Forelimb muscle (tissue), 1 donor: Measurements from ENCODE around the gene RAD51C. TPM values are rescaled to one million over a fixed set of nuclear protein-coding genes. Genes with fewer than 3 reads are reported as not detected.
"Not testable (repeated sequence)": the region's sequence is repeated elsewhere in the genome, so short reads cannot be mapped to it uniquely, and the experiment has no call there.

Experiments used
- DNase-seq: peaks from one replicate; pipeline ENCODE4 v3.0.0-alpha.2; 2013; ENCODE audit warnings: low read depth
- polyA plus RNA-seq: library from polyadenylated mRNA; unstranded; fragments of 120-200 nt; gene quantifications from one replicate; pipeline ENCODE4 v1.2.1, GENCODE V29; 2013; ENCODE audit not compliant: insufficient read length

RAD51C gene
- polyA plus RNA-seq, 1 donor: 23.6 TPM

DNA sequence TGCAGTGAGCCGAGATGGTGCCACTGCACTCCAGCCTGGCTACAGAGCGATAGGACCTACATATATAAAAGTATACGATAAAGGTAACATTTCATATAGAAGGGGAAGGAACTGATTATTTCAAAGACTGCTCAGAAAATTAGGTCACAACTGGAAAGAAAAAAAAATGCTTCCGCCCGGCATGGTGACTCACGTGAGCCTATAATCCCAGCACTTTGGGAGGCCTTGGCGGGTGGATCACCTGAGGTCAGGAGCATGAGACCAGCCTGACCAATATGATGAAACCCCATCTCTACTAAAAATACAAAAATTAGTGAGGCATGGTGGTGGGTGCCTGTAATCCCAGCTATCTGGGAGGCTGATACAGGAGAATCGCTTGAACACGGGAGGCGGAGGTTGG is 8.4 kb upstream of the RAD51C start:
- no peak for DNase-seq

DNA sequence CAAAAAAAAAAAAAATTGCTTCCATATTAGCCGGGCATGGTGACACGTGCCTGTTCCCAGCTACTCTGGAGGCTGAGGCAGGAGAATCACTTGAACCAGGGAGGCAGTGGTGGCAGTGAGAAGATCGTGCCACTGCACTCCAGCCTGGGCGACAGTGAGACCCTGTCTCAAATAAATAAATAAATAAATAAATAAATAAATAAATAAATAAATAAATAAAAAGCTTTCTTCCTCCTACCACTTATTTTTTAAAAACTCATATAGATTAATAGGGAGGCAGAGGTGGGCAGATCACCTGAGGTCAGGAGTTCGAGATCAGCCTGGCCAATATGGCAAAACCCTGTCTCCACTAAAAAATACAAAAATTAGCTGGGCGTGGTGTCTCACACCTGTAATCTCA is 7.9 kb upstream of the RAD51C start:
- not testable (repeated sequence) for DNase-seq

DNA sequence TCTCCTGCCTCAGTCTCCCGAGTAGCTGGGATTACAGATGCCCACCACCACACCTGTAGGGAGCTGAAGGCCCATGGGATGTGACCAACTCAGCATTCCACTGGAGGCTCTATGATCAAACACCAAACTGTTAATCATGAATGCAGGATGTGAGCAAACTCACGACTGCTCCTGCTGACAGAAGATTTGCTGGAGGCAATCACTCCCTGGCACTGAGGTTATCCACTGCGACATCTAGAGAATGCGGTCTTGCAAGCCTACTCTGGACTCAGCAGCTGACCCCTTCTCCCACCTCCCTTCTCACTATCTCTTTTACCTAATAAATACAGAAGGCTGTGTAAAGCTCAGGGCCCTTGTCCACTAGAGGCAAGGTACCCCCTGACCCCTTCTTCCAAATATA is 5.4 kb upstream of the RAD51C start:
- no peak for DNase-seq

DNA sequence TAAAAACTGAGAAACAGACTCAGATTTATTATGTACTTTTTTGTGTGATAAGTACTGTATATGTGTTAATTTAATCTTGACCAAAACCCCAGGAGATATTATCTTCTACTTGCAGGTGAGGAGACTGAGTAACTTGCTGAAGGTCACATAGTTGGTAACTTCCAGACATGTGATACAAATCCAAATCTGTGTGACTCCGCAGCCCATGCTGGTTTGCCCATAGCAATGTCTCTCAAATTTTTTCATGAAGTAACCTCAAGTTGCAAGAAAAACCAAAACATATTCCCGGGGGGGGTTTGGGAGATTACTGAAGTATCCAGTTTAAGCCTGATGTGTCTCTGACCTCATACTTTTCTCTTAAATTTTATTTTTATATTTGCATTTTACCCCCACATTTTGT is 3.9 kb upstream of the RAD51C start:
- no peak for DNase-seq

DNA sequence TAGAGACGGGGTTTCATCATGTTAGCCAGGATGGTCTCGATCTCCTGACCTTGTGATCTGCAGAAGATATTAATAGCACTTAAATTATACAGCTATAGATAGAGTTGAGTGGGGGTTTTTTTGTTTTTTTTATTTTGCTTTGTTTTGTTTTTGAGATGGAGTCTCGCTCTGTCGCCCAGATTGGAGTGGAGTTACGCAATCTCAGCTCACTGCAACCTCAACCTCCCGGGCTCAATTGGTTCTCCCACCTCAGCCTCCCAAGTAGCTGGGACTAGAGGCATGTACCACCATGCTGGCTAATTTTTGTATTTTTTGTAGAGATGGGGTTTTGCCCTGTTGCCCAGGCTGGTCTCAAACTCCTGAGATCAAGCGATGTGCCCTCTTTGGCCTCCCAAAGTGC is 2.4 kb upstream of the RAD51C start:
- not testable (repeated sequence) for DNase-seq

DNA sequence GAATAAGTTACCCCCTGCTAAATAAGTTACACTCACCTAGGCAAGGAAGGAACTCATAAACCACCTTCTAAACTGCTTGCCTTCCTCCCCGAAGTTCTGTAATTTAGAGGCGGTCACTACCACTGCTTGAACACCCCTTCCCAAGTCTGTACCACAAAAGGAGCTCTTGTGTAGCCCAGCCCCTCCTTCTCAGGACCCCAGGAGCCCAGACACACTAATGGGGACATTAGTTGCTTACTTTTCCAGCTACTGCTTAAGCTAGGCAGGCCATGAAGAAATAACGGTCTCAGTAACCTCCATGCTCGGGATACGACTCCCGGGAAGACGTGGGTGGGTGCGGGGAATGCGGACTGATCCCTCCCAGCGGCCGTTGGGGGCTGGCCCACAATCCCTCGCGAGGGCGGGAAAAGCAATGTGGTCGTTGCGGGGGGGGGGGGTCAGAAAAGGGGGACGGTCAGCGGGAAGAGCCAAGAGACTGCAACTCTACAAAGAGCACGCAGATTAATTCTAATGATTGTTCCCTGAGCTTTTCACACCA is 632 bp upstream of the RAD51C start, which contains the start of gene TEX14:
TEX14 (minus strand) TSS at position 345 of the 538 bp plus-strand sequence. CDS start 40,044 bp downstream, outside the sequence.
- no peak for DNase-seq

DNA sequence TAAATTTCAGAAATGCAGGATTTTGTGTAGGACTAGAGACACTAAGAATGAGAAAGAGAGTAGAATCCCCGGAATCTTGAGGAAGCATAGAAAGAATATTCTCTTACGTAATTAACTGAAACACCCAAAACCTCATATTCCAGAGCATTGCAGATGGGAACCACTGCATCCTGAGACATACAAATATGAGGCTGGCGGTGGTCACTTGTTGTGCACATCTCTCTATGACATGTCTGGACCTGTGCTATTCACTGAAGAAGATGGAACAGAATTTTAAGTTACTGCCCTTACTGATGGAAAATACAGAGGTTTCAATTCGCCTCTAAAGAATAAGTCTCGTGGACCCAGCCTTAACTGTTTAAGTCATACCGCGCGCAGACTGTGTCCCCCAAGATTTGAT is 806 bp downstream of the RAD51C start:
- no peak for DNase-seq

DNA sequence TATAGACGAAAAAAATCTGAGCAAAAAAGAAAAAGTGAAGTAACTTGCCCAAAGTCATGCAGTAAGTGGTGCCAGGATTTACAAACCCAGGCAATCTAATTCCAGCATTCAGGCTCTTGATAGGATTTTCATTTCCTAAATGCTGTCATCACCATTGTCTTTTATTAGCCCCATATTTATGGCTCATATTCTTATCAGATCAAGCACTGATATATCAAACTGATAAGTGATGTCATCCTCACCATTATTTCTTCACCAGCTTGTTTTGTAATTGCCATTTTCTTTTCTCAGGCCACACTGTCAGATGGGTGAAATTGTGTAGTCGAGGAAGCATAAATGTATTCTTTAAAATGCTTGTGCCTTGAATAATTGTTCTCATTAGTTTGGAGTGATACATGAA is 1.3 kb downstream of the RAD51C start:
- no peak for DNase-seq

DNA sequence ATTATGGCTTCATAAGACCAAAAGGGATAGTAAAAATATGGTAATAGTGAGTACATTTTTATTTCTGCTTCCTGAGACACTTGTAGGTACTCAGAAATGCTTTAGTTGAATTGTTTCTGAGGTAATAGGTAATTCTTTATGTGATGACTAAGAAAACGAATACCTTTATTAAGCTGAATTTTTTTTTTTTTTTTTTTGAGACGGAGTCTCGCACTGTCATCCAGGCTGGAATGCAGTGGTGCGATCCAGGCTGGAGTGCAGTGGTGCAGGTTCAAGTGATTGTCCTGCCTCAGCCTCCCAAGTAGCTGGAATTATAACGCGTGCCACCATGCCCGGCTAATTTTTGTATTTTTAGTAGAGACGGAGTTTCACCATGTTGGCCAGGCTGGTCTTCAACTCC is 1.9 kb downstream of the RAD51C start:
- no peak for DNase-seq

DNA sequence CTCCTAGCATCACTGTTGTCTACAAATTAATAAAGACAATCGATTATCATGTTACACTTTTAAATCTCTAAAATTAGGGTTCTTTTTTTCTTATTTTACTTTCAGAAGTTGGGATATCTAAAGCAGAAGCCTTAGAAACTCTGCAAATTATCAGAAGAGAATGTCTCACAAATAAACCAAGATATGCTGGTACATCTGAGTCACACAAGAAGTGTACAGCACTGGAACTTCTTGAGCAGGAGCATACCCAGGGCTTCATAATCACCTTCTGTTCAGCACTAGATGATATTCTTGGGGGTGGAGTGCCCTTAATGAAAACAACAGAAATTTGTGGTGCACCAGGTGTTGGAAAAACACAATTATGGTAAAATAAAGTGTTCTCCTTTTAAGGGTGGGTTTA is 2.4 kb downstream of the RAD51C start:
- no peak for DNase-seq

DNA sequence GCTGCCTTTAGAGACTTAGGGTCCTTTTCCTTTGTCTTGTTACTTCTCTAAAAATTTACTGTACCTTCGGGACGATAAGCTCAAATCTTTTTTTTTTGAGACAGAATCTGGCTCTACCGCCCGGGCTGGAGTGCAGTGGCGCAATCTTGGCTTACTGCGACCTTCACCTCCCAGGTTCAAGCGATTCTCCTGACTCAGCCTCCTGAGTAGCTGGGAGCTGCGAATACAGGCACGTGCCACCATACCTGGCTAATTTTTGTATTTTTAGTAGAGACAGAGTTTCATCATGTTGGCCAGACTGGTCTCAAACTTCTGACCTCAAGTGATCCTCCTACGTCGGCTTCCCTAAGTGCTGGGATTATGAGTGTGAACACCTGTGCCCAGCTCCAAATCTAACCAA is 7.4 kb downstream of the RAD51C start:
- DNase-seq: no peak

DNA sequence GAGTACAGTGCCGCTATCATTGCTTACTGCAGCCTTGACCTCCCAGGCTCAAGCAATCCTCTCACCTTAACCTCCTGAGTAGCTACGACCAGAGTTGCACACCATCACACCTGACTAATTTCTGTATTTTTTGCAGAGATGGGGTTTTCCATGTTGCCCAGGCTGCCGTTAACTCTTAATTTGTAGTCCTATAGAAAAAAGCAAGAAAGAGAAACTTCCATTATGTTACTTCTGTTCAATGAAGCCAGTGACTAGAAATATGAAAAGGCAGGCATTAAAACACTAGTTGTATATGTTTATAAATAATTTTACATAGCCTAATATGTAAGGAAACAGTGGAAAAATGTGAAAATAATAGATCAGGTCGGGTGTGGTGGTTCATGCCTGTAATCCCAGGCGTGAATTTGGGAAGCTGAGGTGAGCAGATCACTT is 9.7 kb downstream of the RAD51C start:
- no peak for DNase-seq

DNA sequence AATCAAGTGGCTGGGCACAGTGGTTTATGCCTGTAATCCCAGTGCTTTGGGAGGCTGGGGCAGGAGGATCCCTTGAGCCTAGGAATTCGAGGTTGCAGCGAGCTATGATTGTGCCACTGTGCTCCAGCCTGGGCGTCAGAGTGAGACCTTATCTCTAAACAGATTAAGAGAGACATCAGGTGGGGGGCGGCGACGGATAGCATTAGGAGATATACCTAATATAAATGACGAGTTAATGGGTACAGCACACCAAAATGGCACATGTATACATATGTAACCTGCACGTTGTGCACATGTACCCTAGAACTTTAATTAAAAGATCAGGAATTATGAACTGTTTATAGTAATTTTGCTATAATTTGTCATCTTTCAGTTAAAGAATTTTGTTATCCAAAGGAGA is 10.3 kb downstream of the RAD51C start:
- DNase-seq: no peak

DNA sequence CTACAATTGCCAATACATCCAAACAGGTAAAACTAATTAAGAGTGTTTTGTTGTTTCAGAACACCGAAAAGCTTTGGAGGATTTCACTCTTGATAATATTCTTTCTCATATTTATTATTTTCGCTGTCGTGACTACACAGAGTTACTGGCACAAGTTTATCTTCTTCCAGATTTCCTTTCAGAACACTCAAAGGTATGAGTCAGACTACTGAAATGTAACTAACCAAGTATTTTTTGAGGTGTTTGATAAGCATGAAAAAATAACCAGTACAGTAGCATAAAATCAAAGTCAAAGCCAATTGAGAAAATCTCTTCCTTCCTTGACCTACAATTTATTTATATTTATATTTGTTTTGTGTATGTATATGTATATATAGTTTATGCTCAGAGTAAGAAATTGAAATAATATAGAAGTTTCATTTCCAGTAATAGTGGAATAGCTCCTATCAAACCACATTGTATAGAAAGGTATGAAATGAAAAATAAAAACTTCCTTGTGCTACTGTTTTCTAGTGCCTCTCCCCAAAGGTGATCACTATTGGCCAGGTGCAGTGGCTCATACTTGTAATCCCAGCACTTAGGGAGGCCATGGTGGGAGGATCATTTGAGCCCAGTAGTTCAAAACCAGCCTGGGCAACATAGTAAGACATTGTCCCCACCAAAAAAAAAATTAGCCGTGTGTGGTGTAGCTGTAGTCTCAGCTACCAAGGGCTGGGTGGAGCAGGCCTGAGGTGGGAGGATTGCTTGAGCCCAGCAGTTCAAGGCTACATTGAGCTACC is 10.9 kb downstream of the RAD51C start:
- DNase-seq: no peak

DNA sequence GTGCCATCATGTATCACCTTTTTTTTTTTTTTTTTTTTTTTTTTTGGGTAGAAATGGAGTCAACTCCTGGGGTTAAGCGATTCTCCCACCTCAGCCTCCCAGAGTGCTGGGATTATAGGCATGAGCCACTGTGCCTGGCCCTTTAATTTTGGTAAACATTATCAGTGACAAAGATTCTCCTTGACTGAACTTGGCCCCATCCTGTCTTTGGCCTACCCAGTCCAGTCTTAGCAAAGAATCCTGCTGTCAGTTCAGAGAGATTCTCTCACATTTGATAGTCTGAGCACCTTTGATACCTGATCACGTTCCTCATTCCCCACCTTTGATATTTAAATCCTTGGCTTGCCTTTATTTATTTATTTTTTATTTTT is 11.5 kb downstream of the RAD51C start:
- no peak for DNase-seq

DNA sequence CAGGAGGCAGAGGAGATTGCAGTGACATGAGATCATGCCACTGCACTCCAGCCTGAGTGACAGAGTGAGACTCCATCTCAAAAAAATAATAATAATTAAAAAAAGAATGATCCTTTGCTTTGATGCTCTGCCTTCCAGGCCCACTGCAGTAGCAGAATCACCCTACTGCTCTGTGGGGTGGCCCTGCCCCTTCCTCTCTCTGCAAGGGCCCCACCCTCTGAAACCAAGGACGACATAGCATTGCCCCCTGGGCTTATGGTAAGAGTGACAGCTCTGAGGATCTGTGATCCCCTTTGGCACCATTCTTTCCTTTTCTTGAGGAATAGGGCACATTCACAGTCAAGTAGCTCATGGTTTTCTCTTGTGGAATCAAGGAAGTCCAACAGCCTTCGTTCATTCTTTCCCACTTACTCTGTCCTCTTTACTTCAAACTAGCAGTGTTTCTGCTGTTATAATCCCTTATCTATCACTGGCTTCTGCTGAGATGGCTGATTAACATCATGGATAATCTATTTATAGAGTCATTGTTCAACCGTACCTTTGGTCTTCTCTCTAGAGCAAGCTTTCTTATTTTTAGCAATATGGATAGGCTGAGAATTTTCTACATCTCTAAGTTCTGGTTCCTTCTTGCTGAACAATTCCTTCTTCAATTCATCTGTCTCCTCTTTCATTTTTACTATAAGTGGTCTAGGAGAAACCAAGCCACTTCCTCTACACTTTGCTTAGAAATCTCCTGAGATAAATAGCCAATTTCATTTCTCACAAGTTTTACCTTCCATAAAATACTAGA is 14.1 kb downstream of the RAD51C start:
- DNase-seq: no peak

DNA sequence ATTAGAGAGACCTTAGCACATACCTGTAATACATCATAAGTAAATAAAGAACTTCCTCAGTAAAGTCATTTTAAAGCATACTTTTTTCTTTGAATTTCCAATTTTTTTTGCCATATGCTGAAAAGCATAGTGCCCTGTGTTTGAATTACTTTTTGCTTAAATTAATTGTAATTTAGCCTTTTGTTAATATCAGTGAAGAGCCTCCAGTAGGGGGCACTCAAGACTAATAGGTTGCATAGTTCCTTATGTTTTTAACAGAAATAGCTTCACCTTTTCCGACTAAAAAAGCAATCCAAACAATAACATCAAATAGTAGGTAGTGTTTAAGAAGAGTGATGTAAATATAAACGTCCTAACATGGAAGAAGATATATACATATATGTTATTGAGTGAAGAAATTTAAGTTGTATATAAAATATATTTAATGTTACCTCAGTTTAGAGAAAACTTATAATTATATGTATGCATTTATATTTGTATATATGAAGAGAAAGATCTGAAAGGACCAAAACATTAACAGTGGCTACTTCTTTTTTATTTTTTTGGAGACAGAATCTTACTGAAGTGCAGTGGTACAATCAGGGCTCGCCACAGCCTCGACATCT is 18.6 kb downstream of the RAD51C start:
- DNase-seq: no peak

DNA sequence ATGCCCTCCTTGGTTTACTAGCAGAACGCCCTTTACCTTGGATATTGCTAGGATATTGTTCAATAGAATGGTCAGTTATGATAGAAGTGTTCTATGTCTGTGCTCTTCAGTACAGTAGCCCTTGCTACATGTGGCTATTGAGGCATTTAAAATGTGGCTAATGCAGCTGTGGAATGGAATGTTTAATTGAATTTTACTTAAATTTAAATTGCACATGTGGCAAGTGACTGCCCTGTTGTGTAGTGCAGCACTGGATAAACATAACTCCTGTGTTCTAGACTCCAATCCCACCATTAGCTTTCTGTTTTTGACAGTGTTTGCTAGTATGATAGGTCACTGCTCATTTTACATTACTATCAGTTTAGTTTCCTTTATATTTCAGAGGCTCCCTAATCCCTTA is 29.9 kb downstream of the RAD51C start:
- DNase-seq: no peak

DNA sequence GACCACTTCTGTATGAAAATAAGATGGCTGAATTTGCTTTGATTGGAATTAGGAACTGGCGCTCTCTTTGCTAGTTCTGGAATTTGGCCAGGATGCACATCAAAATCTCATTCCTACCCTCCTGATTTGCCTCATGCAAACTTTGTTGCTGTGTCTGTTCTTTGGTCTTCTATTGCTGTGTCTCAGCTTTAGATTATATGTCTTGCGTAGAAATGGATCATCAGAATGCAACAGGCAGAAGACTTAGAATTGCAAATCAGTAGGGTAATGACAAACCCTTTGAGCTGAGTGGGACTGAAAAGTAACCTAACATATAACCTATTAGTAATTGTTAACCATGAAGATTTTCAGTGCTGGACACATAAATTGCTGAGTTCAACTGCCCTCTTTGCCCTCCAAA is 30.3 kb downstream of the RAD51C start:
- DNase-seq: no peak

DNA sequence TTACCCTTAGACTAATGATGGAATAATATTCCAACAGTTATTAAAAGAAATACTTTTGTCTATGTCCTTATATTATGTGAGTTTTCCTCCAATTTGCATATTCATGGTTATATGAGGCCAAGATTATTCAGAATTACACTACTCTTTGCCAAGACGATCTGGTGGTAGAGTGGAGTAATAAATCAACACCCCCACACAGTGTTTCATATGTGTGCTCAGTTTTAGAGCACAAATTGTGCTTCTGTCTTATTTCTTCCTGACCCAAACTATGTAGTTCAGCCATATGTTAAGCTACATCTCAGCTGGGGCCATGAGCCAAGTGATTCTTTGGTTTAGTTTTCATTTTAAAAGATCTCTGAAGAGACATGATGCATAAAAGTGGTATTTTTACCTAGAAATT is 36.4 kb downstream of the RAD51C start:
- no peak for DNase-seq

DNA sequence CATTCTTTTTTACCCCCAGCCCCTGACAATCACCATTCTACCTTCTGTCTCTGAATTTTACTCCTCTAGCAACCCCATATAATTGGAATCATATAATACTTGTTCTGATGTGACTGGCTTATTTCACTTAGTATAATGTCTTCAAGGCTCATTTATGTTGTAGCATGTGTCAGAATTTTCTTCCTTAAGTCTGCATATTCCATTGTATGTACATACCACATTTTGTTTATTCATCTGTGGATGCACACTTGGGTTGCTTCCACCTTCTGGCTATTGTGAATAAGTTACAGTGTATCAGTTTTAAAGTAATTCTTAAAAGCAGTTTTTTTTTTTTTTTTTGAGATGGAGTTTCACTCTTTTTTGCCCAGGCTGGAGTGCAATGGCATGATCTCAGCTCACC is 38.5 kb downstream of the RAD51C start:
- DNase-seq: no peak

DNA sequence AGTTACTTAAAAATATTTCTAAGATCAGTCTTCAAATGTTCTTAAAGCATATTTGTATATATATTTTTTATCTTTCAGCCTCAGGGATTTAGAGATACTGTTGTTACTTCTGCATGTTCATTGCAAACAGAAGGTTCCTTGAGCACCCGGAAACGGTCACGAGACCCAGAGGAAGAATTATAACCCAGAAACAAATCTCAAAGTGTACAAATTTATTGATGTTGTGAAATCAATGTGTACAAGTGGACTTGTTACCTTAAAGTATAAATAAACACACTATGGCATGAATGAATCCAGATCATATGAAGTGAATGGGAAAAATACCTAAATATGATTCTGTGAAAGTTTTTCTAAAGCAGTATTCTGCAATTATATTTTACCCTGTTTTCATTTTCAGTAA is 41.6 kb downstream of the RAD51C start:
- no peak for DNase-seq

DNA sequence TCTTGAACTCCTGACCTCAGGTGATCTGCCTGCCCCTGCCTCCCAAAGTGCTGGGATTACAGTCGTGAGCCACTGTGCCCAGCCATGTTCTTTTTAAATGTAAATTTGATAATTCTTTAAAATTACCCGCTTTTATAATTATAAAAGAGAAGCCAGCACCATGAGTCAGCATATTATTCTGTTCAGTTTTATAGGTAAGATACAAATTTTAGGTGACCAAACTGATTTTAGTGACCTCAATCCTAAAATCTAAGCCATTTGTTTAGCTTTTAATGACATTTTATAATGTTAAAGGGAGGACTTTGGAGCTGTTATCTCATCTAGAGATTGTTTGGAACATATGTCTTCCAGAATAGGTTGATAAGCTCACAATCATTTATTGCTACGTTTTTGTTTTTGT is 42.4 kb downstream of the RAD51C start:
- no peak for DNase-seq
